HepG2 (cell line): Measurements from ENCODE around the gene HECTD4. TPM values are rescaled to one million over a fixed set of nuclear protein-coding genes. Genes with fewer than 3 reads are reported as not detected.
A peak's percentile ranks its signal among the peaks of the same experiment; 100 is the strongest.

Experiments used
- ATF2 ChIP-seq: sonication (generic); formaldehyde crosslinking; IDR thresholded peaks from 2 replicates; pipeline ENCODE4 v1.4.0; 2020; ENCODE audit warnings: missing genetic modification reagents
- YY1 ChIP-seq: IDR thresholded peaks from 2 replicates; pipeline ENCODE4 v1.6.1; 2011; ENCODE audit warnings: low read length, low read depth, moderate library complexity, mild to moderate bottlenecking; ENCODE audit not compliant: insufficient read depth, insufficient replicate concordance
- ZHX1 ChIP-seq: sonication (generic); formaldehyde crosslinking; IDR thresholded peaks from 2 replicates; pipeline ENCODE4 v1.8.1; 2022; ENCODE audit warnings: low read depth, mild to moderate bottlenecking, missing genetic modification reagents
- ZNF646 ChIP-seq: sonication (generic); formaldehyde crosslinking; IDR thresholded peaks from 2 replicates; pipeline ENCODE4 v1.9.0; 2021; ENCODE audit warnings: mild to moderate bottlenecking, missing genetic modification reagents
- ZSCAN21 ChIP-seq: sonication (generic); formaldehyde crosslinking; IDR thresholded peaks from 2 replicates; pipeline ENCODE4 v1.8.0; 2022; ENCODE audit warnings: mild to moderate bottlenecking, missing genetic modification reagents, moderate library complexity, borderline replicate concordance
- polyA plus RNA-seq, 8 experiments: library from polyadenylated mRNA; depleted of rRNA in 3 of 8; stranded (reverse) in 7 of 8; unstranded in 1 of 8; fragments of >200 nt; fragmentation: Illumina TruSeq in 4 of 8; extraction: Trizol in 4 of 8; gene quantifications; 2 replicates each; pipeline versions ENCODE4 v1.2.1 to v1.2.3, GENCODE V29; 2011 to 2016; ENCODE audit warnings: low read depth in 4 of 8, missing spikeins in 1 of 8, mixed read lengths in 1 of 8; ENCODE audit not compliant: insufficient read depth in 1 of 8
- total RNA-seq, 5 experiments: library from RNA; depleted of rRNA; stranded (reverse); fragments of >200 nt; fragmentation: Illumina TruSeq; extraction: Trizol; gene quantifications; 2 replicates each; pipeline ENCODE4 v1.2.3, GENCODE V29; 2016; ENCODE audit warnings: low read depth in 1 of 5
- TF ChIP-seq, protein P1 (sequence below): sonication (generic); formaldehyde crosslinking; IDR thresholded peaks from 2 replicates; pipeline ENCODE4 v1.4.0; 2020; ENCODE audit warnings: mild to moderate bottlenecking, missing genetic modification reagents
- TF ChIP-seq, protein P2 (sequence below): sonication (generic); formaldehyde crosslinking; IDR thresholded peaks from 2 replicates; pipeline ENCODE4 v1.4.0; 2020; ENCODE audit warnings: missing genetic modification reagents, borderline replicate concordance
- TF ChIP-seq, protein P3 (sequence below): sonication (generic); formaldehyde crosslinking; IDR thresholded peaks from 2 replicates; pipeline ENCODE4 v1.5.0; 2020; ENCODE audit warnings: mild to moderate bottlenecking, low read depth, missing genetic modification reagents, borderline replicate concordance
- TF ChIP-seq, protein P4 (sequence below), 2 experiments: fragments of 450-650 bp in 1 of 2; sonication (generic) in 1 of 2; formaldehyde crosslinking; IDR thresholded peaks; 2 replicates each; pipeline versions ENCODE4 v1.5.0 to v1.8.0; 2020 to 2022; ENCODE audit warnings: mild to moderate bottlenecking in 1 of 2, missing genetic modification reagents in 1 of 2

HECTD4 gene
- total and polyA plus RNA-seq, 2 of the 13 experiments (the other 11 are each of a cell fraction or from before 2014, with no cell fraction given) = 9.0 to 11.4 TPM

- TF ChIP-seq, protein P1, sequence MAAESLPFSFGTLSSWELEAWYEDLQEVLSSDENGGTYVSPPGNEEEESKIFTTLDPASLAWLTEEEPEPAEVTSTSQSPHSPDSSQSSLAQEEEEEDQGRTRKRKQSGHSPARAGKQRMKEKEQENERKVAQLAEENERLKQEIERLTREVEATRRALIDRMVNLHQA (CRISPR knock-in tag) = no peak
- TF ChIP-seq ZSCAN21 (no peak), ATF2 (CRISPR knock-in tag) (peak; percentile 59; the same call in 1 of the 2 replicates), YY1 (peak; percentile 71), ZNF646 (CRISPR knock-in tag) (no peak), ZHX1 (CRISPR knock-in tag) (no peak)
- TF ChIP-seq, protein P2, sequence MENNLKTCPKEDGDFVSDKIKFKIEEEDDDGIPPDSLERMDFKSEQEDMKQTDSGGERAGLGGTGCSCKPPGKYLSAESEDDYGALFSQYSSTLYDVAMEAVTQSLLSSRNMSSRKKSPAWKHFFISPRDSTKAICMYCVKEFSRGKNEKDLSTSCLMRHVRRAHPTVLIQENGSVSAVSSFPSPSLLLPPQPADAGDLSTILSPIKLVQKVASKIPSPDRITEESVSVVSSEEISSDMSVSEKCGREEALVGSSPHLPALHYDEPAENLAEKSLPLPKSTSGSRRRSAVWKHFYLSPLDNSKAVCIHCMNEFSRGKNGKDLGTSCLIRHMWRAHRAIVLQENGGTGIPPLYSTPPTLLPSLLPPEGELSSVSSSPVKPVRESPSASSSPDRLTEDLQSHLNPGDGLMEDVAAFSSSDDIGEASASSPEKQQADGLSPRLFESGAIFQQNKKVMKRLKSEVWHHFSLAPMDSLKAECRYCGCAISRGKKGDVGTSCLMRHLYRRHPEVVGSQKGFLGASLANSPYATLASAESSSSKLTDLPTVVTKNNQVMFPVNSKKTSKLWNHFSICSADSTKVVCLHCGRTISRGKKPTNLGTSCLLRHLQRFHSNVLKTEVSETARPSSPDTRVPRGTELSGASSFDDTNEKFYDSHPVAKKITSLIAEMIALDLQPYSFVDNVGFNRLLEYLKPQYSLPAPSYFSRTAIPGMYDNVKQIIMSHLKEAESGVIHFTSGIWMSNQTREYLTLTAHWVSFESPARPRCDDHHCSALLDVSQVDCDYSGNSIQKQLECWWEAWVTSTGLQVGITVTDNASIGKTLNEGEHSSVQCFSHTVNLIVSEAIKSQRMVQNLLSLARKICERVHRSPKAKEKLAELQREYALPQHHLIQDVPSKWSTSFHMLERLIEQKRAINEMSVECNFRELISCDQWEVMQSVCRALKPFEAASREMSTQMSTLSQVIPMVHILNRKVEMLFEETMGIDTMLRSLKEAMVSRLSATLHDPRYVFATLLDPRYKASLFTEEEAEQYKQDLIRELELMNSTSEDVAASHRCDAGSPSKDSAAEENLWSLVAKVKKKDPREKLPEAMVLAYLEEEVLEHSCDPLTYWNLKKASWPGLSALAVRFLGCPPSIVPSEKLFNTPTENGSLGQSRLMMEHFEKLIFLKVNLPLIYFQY (CRISPR knock-in tag) = no peak
- TF ChIP-seq, protein P3, sequence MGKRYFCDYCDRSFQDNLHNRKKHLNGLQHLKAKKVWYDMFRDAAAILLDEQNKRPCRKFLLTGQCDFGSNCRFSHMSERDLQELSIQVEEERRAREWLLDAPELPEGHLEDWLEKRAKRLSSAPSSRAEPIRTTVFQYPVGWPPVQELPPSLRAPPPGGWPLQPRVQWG (CRISPR knock-in tag) = no peak
- TF ChIP-seq, protein P4, sequence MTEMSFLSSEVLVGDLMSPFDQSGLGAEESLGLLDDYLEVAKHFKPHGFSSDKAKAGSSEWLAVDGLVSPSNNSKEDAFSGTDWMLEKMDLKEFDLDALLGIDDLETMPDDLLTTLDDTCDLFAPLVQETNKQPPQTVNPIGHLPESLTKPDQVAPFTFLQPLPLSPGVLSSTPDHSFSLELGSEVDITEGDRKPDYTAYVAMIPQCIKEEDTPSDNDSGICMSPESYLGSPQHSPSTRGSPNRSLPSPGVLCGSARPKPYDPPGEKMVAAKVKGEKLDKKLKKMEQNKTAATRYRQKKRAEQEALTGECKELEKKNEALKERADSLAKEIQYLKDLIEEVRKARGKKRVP (CRISPR knock-in tag; IDR thresholded peaks at IDR 0.05) = peak in 1 of 2 experiments; percentile 31; a peak in 1 of 4 replicates
Measured at GRCh38 chr12:112409064-112409905, 27.1 kb upstream of the HECTD4 start, which contains the start of gene RPL6 (continued).
